A673 (cell line): ENCODE measurements around the gene DUSP8. TPM values are rescaled to one million over a fixed set of nuclear protein-coding genes. Genes with fewer than 3 reads are reported as not detected.

Source experiments
- BruUV-seq: library from RNA; stranded (reverse); fragments of 400-500 nt; replicated peaks from 2 replicates; lab custom pipeline; 2021; lab: Mats Ljungman, UMichigan
- CTCF ChIA-PET: fragments of 300-600 bp; sonication (Branson Sonifier 250); formaldehyde crosslinking; loops from one replicate; lab custom pipeline; 2022; ENCODE audit warnings: antibody characterized with exemption; lab: Charles Lee
- POLR2A ChIA-PET: fragments of 300-600 bp; sonication (Branson Sonifier 250); formaldehyde crosslinking; loops from one replicate; lab custom pipeline; 2022; ENCODE audit warnings: antibody characterized with exemption; ENCODE audit not compliant: low non-redundant PET; lab: Charles Lee
- DNase-seq: peaks from one replicate; pipeline ENCODE4 v3.0.0-alpha.2; 2015; ENCODE audit warnings: low spot score
- H3K27ac ChIP-seq: fragments of 200-600 bp; sonication (generic); 2 replicates; pipeline ENCODE4 v1.5.1; 2016; ENCODE audit warnings: mixed run types, low read depth, mild to moderate bottlenecking, mixed read lengths, antibody characterized with exemption, low read length; ENCODE audit not compliant: poor library complexity, severe bottlenecking
- H3K27me3 ChIP-seq: fragments of 200-600 bp; sonication (generic); replicated peaks from 2 replicates; pipeline ENCODE4 v1.6.1; 2017; ENCODE audit warnings: mixed run types, low read depth, mild to moderate bottlenecking, mixed read lengths, antibody characterized with exemption, low read length; ENCODE audit not compliant: insufficient read depth, poor library complexity
- H3K36me3 ChIP-seq: fragments of 200-600 bp; sonication (generic); 2 replicates; pipeline ENCODE4 v1.6.1; 2016; ENCODE audit warnings: mixed run types, mild to moderate bottlenecking, mixed read lengths, antibody characterized with exemption, low read length; ENCODE audit not compliant: insufficient read depth, poor library complexity, severe bottlenecking
- H3K4me1 ChIP-seq: fragments of 200-600 bp; sonication (generic); 2 replicates; pipeline ENCODE4 v1.6.1; 2017; ENCODE audit warnings: mixed run types, mild to moderate bottlenecking, mixed read lengths, antibody characterized with exemption, low read length; ENCODE audit not compliant: insufficient read depth, poor library complexity, severe bottlenecking
- H3K4me3 ChIP-seq: fragments of 200-600 bp; sonication (generic); 2 replicates; pipeline ENCODE4 v1.5.1; 2016; ENCODE audit warnings: low read depth, mixed run types, mild to moderate bottlenecking, mixed read lengths, low read length; ENCODE audit not compliant: poor library complexity, severe bottlenecking
- H3K9me3 ChIP-seq: fragments of 200-600 bp; sonication (generic); 2 replicates; pipeline ENCODE4 v1.6.1; 2016; ENCODE audit warnings: mixed run types, low read depth, mild to moderate bottlenecking, mixed read lengths, antibody characterized with exemption, low read length; ENCODE audit not compliant: poor library complexity, severe bottlenecking
- EZH2 ChIP-seq: fragments of 200-600 bp; sonication (generic); IDR thresholded peaks from 2 replicates; pipeline ENCODE4 v1.6.1; 2017; ENCODE audit warnings: borderline replicate concordance, low read depth, mild to moderate bottlenecking, mixed read lengths, antibody characterized with exemption, low read length; ENCODE audit not compliant: poor library complexity, severe bottlenecking
- intact Hi-C: fragments of 100-400 bp; cut with micrococcal nuclease; formaldehyde crosslinking; loops from one replicate; pipeline ENCODE4 v1.10.0; 2022; ENCODE audit not compliant: unreplicated experiment
- total RNA-seq: library from RNA; stranded (reverse); gene quantifications from 2 replicates; pipeline ENCODE4 v1.2.3, GENCODE V29; 2021
- TF ChIP-seq, protein P1 (sequence below): fragments of 300-800, 200-600 bp; sonication (generic); conservative IDR thresholded peaks from 2 replicates; pipeline ENCODE4 v1.5.1; 2017; ENCODE audit warnings: low read depth, mild to moderate bottlenecking, antibody characterized with exemption, low read length, moderate library complexity, mixed read lengths

Gene DUSP8
- total RNA-seq, 1 experiment from 2014 or later = 1.9 TPM

DNA sequence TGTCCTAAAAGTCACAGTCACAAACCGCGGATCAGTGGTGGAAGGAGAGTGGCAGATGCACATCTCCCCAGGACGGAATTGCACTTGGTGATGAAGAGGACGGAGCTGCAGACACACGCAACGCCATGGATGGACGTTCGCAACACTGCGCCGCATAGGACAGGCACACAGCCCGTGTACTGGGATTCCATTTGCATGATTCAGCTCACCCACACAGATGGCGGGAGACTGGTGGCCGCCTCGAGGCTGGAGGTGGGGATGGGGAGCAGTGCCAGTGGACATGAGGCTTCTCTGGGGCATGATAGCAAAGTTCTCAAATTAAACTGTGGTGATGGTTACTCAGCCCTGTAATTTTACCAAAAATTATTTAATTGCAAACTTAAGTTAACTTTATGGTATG lies 37.4 kb downstream of the DUSP8 start:
- H3K27me3 ChIP-seq = no peaks in the 10 kb centered on the region
- no peak for DNase-seq

GRCh38 chr11:1534171-1534570 lies 37.9 kb downstream of the DUSP8 start:
- POLR2A ChIA-PET = no interaction called here
- intact Hi-C loops = no loop called here
- TF ChIP-seq, protein P1, sequence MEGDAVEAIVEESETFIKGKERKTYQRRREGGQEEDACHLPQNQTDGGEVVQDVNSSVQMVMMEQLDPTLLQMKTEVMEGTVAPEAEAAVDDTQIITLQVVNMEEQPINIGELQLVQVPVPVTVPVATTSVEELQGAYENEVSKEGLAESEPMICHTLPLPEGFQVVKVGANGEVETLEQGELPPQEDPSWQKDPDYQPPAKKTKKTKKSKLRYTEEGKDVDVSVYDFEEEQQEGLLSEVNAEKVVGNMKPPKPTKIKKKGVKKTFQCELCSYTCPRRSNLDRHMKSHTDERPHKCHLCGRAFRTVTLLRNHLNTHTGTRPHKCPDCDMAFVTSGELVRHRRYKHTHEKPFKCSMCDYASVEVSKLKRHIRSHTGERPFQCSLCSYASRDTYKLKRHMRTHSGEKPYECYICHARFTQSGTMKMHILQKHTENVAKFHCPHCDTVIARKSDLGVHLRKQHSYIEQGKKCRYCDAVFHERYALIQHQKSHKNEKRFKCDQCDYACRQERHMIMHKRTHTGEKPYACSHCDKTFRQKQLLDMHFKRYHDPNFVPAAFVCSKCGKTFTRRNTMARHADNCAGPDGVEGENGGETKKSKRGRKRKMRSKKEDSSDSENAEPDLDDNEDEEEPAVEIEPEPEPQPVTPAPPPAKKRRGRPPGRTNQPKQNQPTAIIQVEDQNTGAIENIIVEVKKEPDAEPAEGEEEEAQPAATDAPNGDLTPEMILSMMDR = no peak
- TF ChIP-seq EZH2 = no peak
- no TSS peak for BruUV-seq
- Histone ChIP-seq H3K4me1 (peaks cover 6% of the 10 kb centered on the region), H3K27ac (no peak overlapping the region), H3K27me3 (no peaks in the 10 kb centered on the region), H3K4me3 (no peak overlapping the region), H3K9me3 (no peaks in the 10 kb centered on the region), H3K36me3 (no peaks in the 10 kb centered on the region)
- no peak for DNase-seq
- CTCF ChIA-PET = no interaction called here

More for the DNA sequence above, 37.4 kb downstream of the DUSP8 start:
- no TSS peak for BruUV-seq
- Histone ChIP-seq H3K27ac (no peak overlapping the region), H3K9me3 (no peaks in the 10 kb centered on the region), H3K36me3 (no peaks in the 10 kb centered on the region), H3K4me3 (no peak overlapping the region), H3K4me1 (peaks cover 6% of the 10 kb centered on the region)
- intact Hi-C loops = no loop called here
- ChIA-PET POLR2A (no interaction called here), CTCF (no interaction called here)
- TF ChIP-seq, protein P1 = no peak
- no peak for TF ChIP-seq EZH2

DNA sequence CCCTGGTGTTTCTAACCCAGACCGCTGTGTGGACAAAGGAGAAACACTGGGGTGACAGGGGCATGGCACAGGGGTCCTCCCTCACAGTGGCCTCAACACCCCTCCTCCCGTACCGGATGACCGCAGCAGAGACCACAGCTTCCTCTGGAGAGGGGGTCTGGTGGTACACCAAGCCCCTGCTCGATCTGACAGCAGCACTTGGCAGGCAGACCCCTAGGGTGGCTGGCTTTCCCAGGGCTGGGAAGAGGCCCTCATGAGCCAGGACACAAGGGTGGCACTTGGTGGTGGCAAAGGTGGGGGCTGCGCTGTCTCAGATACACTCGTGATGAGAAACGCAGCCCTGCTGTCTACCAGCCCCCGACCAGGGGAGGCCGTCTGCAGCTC lies 38.7 kb downstream of the DUSP8 start:
- Histone ChIP-seq H3K9me3 (no peaks in the 10 kb centered on the region), H3K4me1 (peaks cover 6% of the 10 kb centered on the region), H3K36me3 (no peaks in the 10 kb centered on the region), H3K27ac (no peak overlapping the region), H3K4me3 (no peak overlapping the region), H3K27me3 (no peaks in the 10 kb centered on the region)
- no TSS peak for BruUV-seq
- DNase-seq = no peak
- CTCF ChIA-PET = interaction anchor here (0.6 kb wide), 1 partner anchor 473 kb away, joined by 5 read pairs; no protein-coding TSS in a partner anchor
- no peak for TF ChIP-seq EZH2
- TF ChIP-seq, protein P1 = no peak
- intact Hi-C loops = no loop called here
- POLR2A ChIA-PET = no interaction called here
